A549 (cell line): ENCODE results near the gene MAML1.

ENCODE experiments used
- CHD2 ChIP-seq: fragments of 150-350 bp; IDR thresholded peaks from 2 replicates; pipeline ENCODE4 v1.6.1; 2014; ENCODE audit warnings: low read length; ENCODE audit not compliant: partially characterized antibody
- CTCF ChIP-seq: fragments of >200 bp; sonication (Bioruptor Twin); formaldehyde crosslinking; IDR thresholded peaks from 3 replicates; pipeline ENCODE4 v1.5.1; 2016
- ESRRA ChIP-seq: fragments of 150-350 bp; IDR thresholded peaks from 2 replicates; pipeline ENCODE4 v1.6.1; 2014; ENCODE audit warnings: mild to moderate bottlenecking, low read length, borderline replicate concordance
- FOSL2 ChIP-seq, 2 experiments: fragments of 450-650 bp in 1 of 2; fragments of >200 bp in 1 of 2; sonication (Bioruptor Twin) in 1 of 2; formaldehyde crosslinking; IDR thresholded peaks; 2 replicates each; pipeline versions ENCODE4 v1.5.0 to v1.6.1; 2016 to 2020; ENCODE audit warnings: mild to moderate bottlenecking in 1 of 2, moderate library complexity in 1 of 2
- JUN ChIP-seq, 2 experiments: fragments of >200 bp; sonication (Bioruptor Twin); formaldehyde crosslinking; IDR thresholded peaks; 2 replicates in 1 of 2; 3 replicates in 1 of 2; pipeline ENCODE4 v1.6.1; 2016 to 2017
- MAFK ChIP-seq: fragments of 450-650 bp; IDR thresholded peaks from 2 replicates; pipeline ENCODE4 v1.6.1; 2014; ENCODE audit not compliant: partially characterized antibody
- MAZ ChIP-seq: fragments of 150-350 bp; IDR thresholded peaks from 2 replicates; pipeline ENCODE4 v1.6.1; 2014; ENCODE audit warnings: antibody characterized with exemption, low read depth, low read length, borderline replicate concordance
- MYC ChIP-seq: IDR thresholded peaks from 2 replicates; pipeline ENCODE4 v1.6.1; 2012; ENCODE audit warnings: mild to moderate bottlenecking, inconsistent platforms, low read length, improper control_type of control experiment, borderline replicate concordance
- PBX3 ChIP-seq: IDR thresholded peaks from 2 replicates; pipeline ENCODE4 v1.6.1; 2012
- RFX5 ChIP-seq: fragments of 450-650 bp; IDR thresholded peaks from 2 replicates; pipeline ENCODE4 v1.7.1; 2014; ENCODE audit warnings: antibody characterized with exemption, mild to moderate bottlenecking, moderate library complexity
- RNF2 ChIP-seq: fragments of 200-600 bp; sonication (generic); IDR thresholded peaks from 2 replicates; pipeline ENCODE4 v1.6.1; 2016; ENCODE audit warnings: low read depth, mild to moderate bottlenecking, antibody characterized with exemption, moderate library complexity, borderline replicate concordance
- SMC3 ChIP-seq: fragments of >200 bp; sonication (Bioruptor Twin); formaldehyde crosslinking; IDR thresholded peaks from 3 replicates; pipeline ENCODE4 v1.6.1; 2018; ENCODE audit warnings: inconsistent platforms
- SREBF2 ChIP-seq: fragments of 450-650 bp; IDR thresholded peaks from 2 replicates; pipeline ENCODE4 v1.6.1; 2014; ENCODE audit warnings: mild to moderate bottlenecking, moderate library complexity
- USF2 ChIP-seq: fragments of 450-650 bp; IDR thresholded peaks from 2 replicates; pipeline ENCODE4 v1.6.1; 2014; ENCODE audit warnings: antibody characterized with exemption

- TF ChIP-seq RFX5 (no peak), CHD2 (no peak), ESRRA (no peak), CTCF (no peak), SMC3 (no peak), SREBF2 (no peak), MAZ (no peak), FOSL2 (IDR thresholded peaks at IDR 0.05) (no peak), FOSL2 (CRISPR knock-in tag; IDR thresholded peaks at IDR 0.05) (no peak), PBX3 (no peak), JUN (IDR thresholded peaks at IDR 0.05) (no peak), MYC (no peak), USF2 (no peak), MAFK (no peak), RNF2 (no peak)
These were observed 62.0 kb downstream of the MAML1 start for GRCh38 chr5:179794575-179794974.
